Stimulated activated naive CD4-positive, alpha-beta T cell (primary cell): ENCODE data around the gene LRAT.

Experiments
- DNase-seq, 6 experiments: peaks; one replicate each; lab custom pipeline; 2025; lab: John Stamatoyannopoulos, UW

The LRAT gene

GRCh38 chr4:154778264-154778663 lies 34.5 kb downstream of the LRAT start:
- DNase-seq, result no peak

- no peak for DNase-seq
Measured at GRCh38 chr4:154779362-154779947, 35.7 kb downstream of the LRAT start.

GRCh38 chr4:154781126-154781982 lies 37.6 kb downstream of the LRAT start, which contains the start of gene RBM46:
TSS of gene RBM46 (plus strand) at chr4:154781272. CDS start at chr4:154796753, 15,481 bp downstream.
- DNase-seq, result no peak

GRCh38 chr4:154781983-154782293 lies 38.1 kb downstream of the LRAT start:
- DNase-seq, result no peak
